Renal cortex interstitium (tissue), 11 donors: ENCODE measurements around the gene CHSY3. TPM values are rescaled to one million over a fixed set of nuclear protein-coding genes. Genes with fewer than 3 reads are reported as not detected.

Experiments used
- DNase-seq, 11 donors: peaks; one replicate each; pipeline ENCODE4 v3.0.0-alpha.2; 2013; ENCODE audit warnings: low read depth in 9 of 11, low spot score in 4 of 11; ENCODE audit errors: extremely low read depth in 1 of 11
- polyA plus RNA-seq, 3 donors: library from polyadenylated mRNA; unstranded; fragments of 120-200 nt; gene quantifications; one replicate each; pipeline ENCODE4 v1.2.1, GENCODE V29; 2013; ENCODE audit not compliant: insufficient read length in 3 of 3

CHSY3 gene
- polyA plus RNA-seq, 3 donors: 3.0 to 4.0 (median 3.5) TPM

DNA sequence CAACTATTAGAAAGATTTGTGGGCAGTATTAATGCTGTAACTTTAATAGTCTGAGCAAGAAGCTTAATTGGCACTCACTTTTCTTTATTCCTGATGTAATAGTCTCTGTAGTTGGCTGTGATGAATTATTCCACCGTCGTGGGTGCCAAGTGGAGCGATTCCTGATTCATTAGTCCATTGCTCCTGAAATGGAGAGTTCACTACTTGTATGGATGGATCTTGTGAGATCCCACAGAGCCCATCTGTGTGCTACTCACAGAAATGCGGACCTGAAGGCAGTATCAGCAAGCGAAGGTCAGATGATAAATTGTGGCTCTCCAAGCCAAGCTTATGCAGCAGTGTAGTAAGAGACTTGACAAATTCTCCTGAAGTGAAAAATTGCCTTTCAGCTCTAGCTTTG is 212.2 kb downstream of the CHSY3 start:
- DNase-seq: no peak

DNA sequence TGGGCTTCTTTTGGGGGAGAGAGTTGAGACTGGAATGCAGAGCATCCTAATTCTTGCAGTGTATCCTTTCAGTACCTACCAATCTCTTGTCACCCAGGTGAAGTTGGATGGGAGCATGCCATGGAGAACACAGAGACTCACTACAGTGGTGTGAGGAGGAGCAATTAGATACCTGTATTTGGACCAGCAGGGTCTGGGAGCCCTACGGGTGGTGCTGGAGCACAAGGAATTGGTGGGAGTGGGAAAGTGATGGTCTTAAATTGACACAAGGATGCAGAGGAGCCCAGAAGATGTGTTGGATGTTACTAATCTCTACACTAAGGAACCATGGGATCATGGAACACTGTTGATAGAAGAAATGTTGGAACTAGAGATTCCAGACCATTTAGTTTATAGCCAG is 212.7 kb downstream of the CHSY3 start:
- DNase-seq: no peak

DNA sequence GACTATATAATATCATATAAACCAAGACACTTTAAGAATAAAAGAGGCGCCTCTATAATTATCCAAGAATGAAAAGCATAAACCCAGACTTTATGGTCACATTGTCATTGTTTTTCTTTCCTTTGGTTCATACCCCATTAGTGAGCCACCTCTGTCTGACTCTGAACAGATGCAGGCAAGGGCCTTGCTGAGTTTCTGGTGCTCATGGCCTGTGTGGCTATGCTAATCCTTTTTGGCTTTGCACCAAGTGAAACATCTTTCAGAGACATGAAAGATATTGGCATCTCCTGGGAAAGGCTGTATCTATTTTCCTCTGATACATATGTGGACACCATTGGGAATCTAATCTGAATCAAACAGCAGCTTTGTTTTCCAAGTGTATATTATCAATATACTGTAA is 222.5 kb downstream of the CHSY3 start:
- no peak for DNase-seq

DNA sequence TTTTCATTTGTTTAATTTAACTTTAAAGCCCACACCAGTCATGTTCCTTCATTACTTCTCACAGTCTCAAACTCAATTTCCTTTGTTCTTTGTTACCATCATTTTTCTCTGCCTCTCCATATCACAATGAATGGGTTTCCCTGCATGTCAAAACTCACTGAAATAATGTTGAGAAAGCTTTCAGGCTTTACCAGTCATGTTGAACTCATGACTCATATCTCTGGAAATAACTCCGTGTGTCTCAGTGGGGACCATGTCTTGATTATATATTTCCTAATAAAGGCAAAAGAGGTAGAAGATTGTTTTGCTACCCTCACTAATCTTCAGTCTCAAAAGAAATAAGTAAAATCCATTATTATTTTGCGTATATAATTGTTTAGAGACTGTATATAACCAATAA is 231.2 kb downstream of the CHSY3 start:
- DNase-seq: no peak

GRCh38 chr5:130136300-130136699 is 232.0 kb downstream of the CHSY3 start:
- DNase-seq: no peak

- DNase-seq: no peak
Observed at GRCh38 chr5:130137681-130138080, 233.4 kb downstream of the CHSY3 start.

- DNase-seq: no peak
Observed at GRCh38 chr5:130138406-130139045, 234.3 kb downstream of the CHSY3 start.

GRCh38 chr5:130141659-130142320 is 237.5 kb downstream of the CHSY3 start:
- peak in 1 of 11 donors; percentile 2 for DNase-seq

- DNase-seq: no peak
Observed at GRCh38 chr5:130151239-130151638, 247.0 kb downstream of the CHSY3 start.

- DNase-seq: no peak
Observed at GRCh38 chr5:130155345-130156011, 251.2 kb downstream of the CHSY3 start.

DNA sequence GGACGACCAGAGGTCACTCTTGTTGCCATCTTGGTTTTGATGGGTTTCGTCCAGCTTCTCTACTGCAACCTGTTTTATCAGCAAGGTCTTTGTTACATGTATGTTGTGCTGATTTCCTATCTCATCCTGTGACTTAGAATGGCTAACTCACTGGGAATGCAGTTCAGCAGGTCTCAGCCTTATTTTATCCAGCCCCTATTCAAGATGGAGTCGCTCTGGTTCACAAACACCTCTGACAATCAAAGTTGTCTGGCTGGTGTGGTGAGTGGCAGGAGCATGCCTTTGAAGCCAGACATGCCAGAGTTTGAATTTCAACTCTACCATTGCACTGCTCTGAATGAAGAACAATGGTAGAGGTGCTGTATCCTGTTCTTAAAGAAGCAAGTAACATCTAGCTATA is 253.8 kb downstream of the CHSY3 start:
- no peak for DNase-seq

DNA sequence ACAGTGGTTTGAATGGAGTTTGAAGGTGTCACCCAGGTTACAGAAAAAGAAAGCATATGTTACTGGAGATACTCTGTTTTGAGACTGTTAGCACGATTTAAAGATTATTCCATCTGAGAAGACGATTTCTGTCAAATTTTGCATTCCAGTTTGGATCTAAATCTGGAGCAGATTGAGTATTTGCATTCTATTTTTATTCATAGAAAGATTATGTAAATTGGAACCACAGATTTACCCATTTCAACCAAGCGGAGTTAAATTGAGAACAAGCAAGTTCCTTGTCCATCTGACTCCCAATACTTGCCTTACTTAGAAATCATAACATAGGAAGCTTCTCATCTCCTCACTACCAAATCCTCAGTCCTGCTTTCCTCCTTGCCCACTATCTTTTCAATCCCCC is 255.7 kb downstream of the CHSY3 start:
- DNase-seq: no peak

- no peak for DNase-seq
Observed at GRCh38 chr5:130164966-130165365, 260.7 kb downstream of the CHSY3 start.

DNA sequence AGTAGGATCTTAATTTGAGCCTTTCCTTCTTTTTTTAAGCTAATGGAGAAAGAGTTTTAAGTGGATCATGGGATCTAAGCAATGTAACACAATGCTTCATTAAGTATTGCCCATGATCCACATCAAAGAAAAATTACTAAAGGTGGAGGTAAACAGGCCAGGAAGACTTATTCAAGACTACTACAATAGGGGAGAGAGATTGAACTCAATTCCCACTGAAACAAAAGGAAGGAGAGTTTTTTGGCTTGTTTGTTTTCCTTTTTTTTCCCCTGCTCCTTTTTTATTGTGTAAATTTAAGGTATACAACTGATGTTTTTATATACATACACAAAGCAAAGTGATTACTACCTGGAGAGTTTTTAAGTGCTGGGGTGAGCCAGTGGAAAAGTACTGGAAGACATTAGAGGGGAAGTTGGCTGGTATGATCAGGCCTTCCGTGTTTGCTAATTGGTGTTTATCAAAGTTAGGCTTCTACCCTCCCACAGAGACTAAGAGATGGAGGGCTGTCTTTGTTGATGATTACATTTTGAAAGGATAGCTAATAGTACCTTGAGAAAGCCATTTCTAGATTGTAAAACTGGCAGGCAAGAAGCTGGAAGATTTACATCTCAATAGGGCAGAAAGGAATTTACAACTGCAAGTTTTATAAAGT is 262.7 kb downstream of the CHSY3 start:
- DNase-seq: no peak

- DNase-seq: no peak
Observed at GRCh38 chr5:130168211-130168610, 263.9 kb downstream of the CHSY3 start.

GRCh38 chr5:130171699-130172098 is 267.4 kb downstream of the CHSY3 start:
- DNase-seq: no peak

DNA sequence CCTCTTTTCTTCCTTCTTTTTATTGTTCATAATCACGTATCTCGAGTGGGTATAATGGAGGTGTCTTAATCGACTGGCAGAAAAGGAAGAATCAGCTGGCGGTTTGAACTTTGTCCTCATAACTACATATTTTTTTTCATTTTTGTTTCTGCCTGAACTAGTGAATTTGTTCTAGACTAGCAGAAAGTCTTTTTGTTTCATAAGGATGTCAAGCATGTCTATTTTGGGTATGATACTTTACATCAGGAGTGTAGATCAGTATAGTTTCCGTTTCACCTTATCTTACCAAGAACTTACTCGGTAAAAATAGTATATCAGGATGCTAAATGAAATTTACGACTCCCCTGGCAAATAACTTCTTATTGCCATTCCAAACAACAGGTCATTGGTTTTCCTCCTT is 278.9 kb downstream of the CHSY3 start:
- DNase-seq: no peak

- DNase-seq: no peak
Observed at GRCh38 chr5:130189961-130190360, 285.7 kb downstream of the CHSY3 start.

DNA sequence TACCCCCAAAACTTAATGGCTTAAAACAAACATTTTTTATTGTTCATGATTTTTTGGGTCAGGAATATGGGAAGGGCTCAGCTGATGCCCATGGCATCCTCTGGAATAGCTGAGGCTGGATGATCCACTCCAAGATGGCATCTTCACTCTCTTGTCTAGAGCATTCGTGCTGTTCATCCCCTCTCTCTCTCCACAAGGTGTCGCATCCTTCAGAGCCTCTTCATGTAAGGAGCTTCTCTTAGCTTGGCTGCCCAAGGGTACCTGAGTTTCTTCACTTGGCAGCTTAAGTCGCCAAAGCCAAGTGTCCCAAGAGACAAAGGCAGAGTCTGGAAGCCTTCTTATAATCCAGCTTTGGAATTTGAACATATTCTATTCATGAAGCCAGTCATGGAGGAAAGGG is 294.7 kb downstream of the CHSY3 start:
- no peak for DNase-seq

GRCh38 chr5:130206686-130207085 is 302.4 kb downstream of the CHSY3 start:
- DNase-seq: no peak
